GM21423 (cell line): ENCODE results near the gene CFAP100.

Source experiments
- ATAC-seq: cut with Tn5 transposase; IDR thresholded peaks from one replicate; pipeline ENCODE4 v1.9.1; 2021; ENCODE audit warnings: mild to moderate bottlenecking, moderate library complexity; ENCODE audit not compliant: unreplicated experiment

The CFAP100 gene

GRCh38 chr3:126456766-126457388 is 62.2 kb downstream of the CFAP100 start:
- no peak for ATAC-seq

DNA sequence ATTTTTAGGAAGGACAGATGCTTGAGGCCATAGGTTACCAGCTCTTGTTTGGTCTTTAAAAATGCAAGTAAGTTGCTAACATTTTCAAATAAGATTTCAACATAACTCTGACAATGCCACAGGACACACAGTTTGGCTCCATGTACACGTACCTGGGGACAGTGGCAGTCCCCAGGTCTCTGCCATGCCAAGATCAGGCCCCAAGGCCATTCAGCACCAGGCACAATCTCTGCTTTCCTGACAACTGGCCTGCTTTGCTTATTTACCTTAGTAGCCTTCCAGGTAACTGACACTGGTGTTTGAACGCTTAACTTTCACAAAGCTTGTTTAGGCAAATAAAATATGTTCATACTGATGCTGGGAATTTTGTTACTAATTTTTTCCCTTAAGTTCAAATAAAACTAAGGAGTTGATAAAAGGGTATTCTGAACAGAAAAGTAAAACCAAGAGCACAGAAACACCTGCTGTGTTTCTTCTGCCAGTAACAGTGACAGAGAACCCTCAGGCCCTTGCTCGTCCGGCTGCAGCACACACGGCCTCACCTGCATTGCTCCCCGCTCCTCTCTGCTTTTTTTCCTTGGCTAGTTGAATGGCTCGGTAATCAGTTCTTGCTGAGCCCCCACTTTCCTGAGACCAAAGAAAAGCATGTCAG is 64.5 kb downstream of the CFAP100 start:
- no peak for ATAC-seq

DNA sequence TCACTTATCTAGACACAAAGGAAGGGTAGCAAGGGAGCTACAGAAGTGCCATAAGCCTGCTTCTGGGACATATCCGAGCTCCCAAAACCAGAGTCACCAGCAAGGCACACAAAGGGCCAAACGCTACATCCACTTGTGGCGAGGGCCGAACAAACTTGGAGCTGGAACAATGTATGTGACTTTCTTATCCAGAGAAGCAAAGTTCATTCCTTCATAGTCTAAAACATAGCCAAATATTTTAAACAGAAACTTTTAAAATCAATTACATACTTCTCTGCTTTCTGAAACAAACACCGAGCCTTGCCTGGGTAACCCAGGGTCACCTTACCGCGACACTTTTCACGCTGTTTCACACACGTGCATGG is 65.0 kb downstream of the CFAP100 start:
- no peak for ATAC-seq

DNA sequence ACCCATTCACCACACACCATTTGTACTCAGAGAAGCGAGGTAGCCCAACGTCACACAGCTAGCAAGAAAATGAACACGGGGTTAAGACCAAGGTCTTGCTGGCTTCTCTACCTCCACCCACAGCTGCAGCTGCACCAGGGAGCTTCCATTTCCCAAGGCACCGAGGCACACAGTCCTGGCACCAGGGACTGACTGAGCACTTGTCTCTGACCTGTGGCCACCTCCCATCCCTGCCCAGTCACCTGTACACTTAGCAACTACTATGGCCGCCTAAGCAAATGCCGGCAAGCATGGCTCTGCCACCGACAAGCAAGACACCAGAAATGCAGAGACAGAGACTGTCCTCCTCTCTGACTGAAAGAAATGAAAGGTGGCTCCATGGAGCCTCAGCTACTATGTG is 65.7 kb downstream of the CFAP100 start:
- ATAC-seq: no peak

DNA sequence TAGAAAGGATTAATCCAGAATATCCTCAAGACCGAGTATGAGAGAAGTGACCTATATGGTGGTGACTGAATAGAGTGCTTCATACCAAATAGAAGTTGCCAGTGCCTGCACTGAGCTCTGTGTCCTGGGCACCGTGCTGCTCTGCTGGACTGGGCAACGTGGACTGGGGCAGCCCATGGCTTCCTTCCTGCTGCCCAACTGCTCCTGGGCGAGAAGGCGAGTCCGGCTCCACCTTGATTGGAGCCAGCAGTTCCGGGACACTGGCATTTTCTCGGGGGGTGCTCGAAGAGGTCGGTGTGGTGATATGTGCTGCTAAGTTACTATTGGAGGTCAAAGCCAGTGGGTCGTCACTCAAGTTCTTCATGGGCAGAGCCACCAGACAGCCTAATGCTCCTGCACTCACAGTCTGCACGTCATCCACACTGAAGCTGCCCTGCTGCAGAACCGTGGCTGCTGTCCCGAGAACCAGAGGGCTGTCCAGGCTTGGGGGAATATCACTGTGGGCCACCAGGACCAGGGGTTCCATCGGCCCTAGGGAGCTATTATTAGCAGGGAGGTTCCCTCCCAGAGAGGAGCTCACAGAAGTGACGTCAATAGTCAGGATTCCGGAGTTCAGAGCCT is 66.9 kb downstream of the CFAP100 start:
- no peak for ATAC-seq

DNA sequence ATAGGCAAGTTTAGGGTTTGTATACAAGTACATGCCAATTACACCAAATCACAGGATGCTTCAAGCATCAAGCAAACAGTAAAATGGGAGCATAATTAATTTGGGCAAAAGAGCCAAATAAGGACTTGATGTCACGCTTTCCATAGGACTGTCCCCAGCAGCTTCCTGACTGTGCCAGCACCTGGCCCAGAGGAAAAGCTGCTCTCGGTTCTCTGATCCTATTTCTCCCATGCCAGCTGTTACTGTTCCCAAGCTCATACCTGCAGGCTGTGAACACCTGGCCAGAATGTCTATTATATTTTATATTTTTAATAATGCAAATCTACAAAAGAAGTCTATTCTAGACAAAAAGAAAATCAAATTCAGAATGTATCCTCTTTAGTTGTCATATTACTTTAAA is 68.8 kb downstream of the CFAP100 start:
- ATAC-seq: no peak

GRCh38 chr3:126464093-126464492 is 69.4 kb downstream of the CFAP100 start:
- no peak for ATAC-seq

DNA sequence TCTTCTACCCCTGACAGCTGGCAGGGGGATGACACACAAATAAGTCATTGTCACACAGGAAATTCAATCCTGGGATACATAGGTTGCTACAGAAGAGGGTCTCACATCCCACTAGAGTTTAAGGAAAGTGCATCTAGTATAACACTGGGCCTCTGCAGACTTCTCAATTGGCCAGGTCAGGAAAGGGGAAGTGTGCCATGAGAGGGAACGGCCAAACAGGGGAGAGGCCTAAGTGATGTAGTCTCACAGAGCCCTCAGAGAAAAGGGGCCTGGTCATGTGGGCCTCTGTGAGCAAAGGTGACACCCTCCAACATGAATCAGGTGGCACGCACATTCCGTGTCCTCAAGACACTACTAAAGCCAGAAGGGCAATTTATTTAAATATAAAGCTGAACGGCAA is 69.8 kb downstream of the CFAP100 start:
- no peak for ATAC-seq

- ATAC-seq: no peak
Measured at GRCh38 chr3:126464997-126465396, 70.3 kb downstream of the CFAP100 start.

DNA sequence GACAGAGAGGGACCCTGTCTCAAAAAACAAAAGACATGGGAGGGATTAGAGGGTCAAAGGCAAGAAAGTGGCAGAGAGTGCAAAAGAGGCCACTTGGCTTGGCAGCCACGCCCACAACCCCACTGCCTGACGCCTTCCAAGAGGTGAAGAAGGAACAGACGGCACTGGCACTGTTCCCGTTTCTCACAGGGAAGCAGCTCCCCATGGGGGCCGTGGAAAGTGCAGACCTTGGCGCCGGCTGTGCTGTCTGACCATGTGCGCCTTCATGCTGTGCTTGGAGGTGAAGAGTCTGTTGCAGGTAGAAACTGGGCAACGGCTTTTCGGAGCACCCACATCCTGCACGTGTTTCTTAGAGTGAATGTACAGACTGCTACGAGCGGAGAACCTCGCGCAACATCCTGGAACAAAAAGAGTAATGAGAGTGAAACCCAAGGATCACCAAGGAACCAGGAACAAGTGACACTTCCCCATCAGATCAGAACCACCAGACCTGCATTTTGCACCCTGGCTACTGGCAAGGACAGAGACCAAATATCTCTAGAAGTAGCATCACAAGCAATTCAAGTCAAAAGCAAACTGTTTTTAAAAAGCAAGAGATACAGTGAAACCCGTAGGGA is 71.3 kb downstream of the CFAP100 start:
- ATAC-seq: no peak

- ATAC-seq: no peak
Measured at GRCh38 chr3:126466886-126467610, 72.3 kb downstream of the CFAP100 start.

- no peak for ATAC-seq
Measured at GRCh38 chr3:126467611-126467955, 72.9 kb downstream of the CFAP100 start.

DNA sequence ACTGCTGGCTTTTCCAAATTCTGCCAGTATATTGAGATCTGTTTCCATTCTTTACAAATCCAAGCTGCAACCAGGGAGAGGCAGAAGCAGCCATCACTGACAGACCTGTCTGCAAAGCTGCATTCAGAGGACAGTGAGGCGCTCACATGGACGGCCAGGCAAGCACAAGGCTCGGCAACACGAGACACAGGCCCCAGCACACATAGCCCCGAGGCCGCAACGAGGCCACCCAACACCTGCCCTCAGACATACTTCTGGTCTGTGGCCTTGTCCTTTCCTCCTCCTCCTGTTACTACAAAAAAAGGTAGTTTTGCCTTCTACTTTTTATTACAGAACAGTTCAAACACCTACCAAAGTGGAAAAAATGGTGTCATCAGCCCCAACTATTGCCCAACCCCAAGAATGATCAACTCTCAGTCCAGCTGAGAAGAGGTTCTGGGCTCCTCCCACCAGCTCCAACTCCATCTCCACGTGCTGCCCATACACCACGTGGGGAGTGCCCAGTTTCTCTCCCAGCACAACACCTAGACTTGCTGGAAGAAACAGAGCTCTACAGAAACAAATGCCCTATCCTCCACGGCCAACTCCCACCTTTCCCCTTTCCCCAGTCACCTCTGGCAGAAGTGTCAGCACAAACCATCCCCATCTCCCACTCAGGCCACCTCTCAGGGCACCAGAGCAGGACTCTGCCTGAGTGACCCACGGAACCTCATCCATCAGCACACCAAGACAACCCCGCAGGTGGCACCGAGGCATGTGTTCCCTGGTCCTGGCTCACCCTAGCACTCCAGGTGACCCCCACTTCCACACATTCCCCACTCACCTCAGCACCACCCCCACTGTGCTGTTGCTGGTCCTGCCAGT is 73.6 kb downstream of the CFAP100 start:
- no peak for ATAC-seq

DNA sequence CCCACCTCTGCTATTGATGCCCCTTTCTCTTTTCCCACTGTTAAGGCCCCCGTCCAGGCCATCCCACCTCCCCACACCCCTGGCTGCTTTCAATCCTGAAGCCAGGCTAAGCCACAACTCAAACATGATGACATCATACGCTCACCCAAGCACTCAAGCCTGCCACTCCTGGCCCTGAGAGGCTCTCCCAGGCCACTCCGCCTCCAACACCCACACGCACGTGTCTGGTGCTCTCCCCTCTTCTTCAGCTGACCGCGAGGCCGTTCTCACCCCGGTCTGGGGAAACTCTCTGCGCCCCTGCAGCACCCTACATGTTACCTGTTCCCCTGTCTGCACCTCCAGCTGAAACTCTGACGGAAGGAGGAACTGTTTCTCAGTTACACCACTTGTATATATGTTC is 74.8 kb downstream of the CFAP100 start:
- ATAC-seq: no peak

GRCh38 chr3:126472277-126473006 is 77.7 kb downstream of the CFAP100 start:
- ATAC-seq: no peak

GRCh38 chr3:126473292-126474168 is 78.8 kb downstream of the CFAP100 start:
- no peak for ATAC-seq

GRCh38 chr3:126474498-126475412 is 80.0 kb downstream of the CFAP100 start:
- ATAC-seq: peak; percentile 21
